ENCODE data around the gene PI4KB. TPM values are rescaled to one million over a fixed set of nuclear protein-coding genes. Genes with fewer than 3 reads are reported as not detected.
A peak's percentile ranks its signal among the peaks of the same experiment; 100 is the strongest.

Gene PI4KB
- total RNA-seq, 6 experiments from 2014 or later = 20.0 to 24.7 (median 22.7) TPM

DNA sequence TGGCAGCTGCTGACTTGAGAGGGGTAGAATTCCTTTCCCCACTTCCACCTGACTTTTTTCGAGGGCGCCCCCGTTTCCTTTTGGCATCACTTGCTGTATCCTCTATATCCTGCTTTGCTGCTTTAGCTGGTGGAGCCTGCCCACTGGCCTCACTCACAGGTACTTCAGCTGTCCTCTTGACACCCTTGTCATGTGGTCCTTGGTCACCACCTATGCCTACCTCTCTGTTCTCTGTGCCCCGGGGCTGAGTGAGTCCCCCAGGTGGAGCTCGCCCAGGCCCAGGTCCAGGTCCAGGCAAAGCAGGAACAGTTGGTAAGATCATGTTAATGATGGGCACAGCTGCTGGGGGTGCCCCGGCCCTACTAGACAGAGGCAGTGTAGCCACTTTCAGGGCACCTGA, 15.4 kb upstream of the PI4KB start:
- peaks cover 0 to 16% (median 0%) of the 10 kb centered on the region in 4 donors for H3K36me3 ChIP-seq
- 83% methylated on average over 6 of the region's 6 CpGs for WGBS (ENCODE audit: insufficient coverage, low coverage, low lambda C conversion rate, missing lambda C conversion rate)
- TF ChIP-seq CTCF (IDR thresholded peaks at IDR 0.05) (no peak), POLR2A (IDR thresholded peaks at IDR 0.05) (no peak)
- no peaks in the 10 kb centered on the region for H3K27me3 ChIP-seq
- H3K9me3 ChIP-seq = no peaks in the 10 kb centered on the region
- H3K27ac ChIP-seq = no peak overlapping the region
- H3K4me1 ChIP-seq = peaks cover 0 to 7% (median under 1%) of the 10 kb centered on the region in 4 donors
- intact Hi-C loops (cut with DNase I) = loop anchor here (2.0 to 5.0 kb wide), 2 partner anchors 40 to 42 kb away; no protein-coding TSS in a partner anchor
- DNase-seq = no peak
- H3K4me3 ChIP-seq = no peak overlapping the region
- ATAC-seq = no peak

- H3K4me3 ChIP-seq = no peak overlapping the region
- WGBS (ENCODE audit: insufficient coverage, low coverage, low lambda C conversion rate, missing lambda C conversion rate) = 94% methylated on average over 2 of the region's 2 CpGs
- no peaks in the 10 kb centered on the region for H3K27me3 ChIP-seq
- no peaks in the 10 kb centered on the region for H3K9me3 ChIP-seq
- TF ChIP-seq CTCF (IDR thresholded peaks at IDR 0.05) = no peak
- no peak for TF ChIP-seq POLR2A (IDR thresholded peaks at IDR 0.05)
- H3K4me1 ChIP-seq = peaks cover 0 to 6% (median under 1%) of the 10 kb centered on the region in 4 donors
- H3K27ac ChIP-seq = no peak overlapping the region
- peaks cover 0 to 16% (median 0%) of the 10 kb centered on the region in 4 donors for H3K36me3 ChIP-seq
- ATAC-seq (no peak), DNase-seq (no peak)
- intact Hi-C loops (cut with DNase I) = loop anchor here (2.0 to 5.0 kb wide), 2 partner anchors 40 to 41 kb away; no protein-coding TSS in a partner anchor
Observed at GRCh38 chr1:151342021-151342420, 14.8 kb upstream of the PI4KB start.

DNA sequence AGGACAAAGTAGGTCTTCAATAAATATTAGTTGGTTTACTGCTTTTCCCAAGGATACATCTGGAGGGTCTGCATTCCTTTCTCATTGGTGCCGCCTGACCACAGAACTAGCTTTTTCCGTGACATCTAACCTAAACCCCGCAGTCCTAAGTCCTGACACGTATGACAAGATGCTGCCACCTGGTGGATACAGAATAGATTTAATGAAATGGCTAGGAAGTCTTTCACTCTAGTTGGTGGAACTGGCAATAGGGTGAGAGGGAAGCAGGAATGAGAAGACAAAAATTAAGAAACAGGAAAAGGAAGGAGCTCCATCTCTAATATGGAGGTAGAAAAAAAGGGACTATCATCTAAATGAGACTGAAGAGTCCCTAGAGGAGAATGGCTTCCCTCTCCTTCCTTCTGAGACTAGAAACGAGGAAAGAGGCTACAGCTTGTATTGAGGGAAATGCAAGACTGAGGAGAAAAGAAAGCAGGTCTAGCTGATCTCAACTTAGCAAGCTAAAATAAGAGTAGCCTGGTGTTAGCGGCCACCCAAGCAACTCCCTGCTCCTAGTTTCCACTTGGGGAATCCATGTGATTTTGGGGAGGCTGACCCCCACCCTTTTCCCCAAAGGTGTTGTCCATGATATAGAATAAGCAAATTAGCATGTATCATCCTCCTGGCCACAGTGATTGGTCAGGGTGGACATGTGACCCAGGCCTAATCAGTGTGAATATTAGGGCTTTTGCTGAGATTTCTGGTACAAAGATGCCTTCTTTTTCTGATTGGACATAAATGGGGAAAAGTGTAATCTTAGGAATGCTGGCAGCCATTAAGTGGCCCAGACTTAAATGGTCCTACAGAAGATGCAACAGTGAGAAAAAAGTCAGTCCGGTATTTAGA, 13.9 kb upstream of the PI4KB start:
- H3K4me1 ChIP-seq = peaks cover 0 to 2% (median under 1%) of the 10 kb centered on the region in 4 donors
- TF ChIP-seq POLR2A (IDR thresholded peaks at IDR 0.05) (no peak), CTCF (IDR thresholded peaks at IDR 0.05) (peak; percentile 61 to 86 (median 76))
- WGBS (ENCODE audit: insufficient coverage, low coverage, low lambda C conversion rate, missing lambda C conversion rate) = 22% methylated on average over 7 of the region's 7 CpGs
- H3K27ac ChIP-seq = no peak overlapping the region
- ATAC-seq (peak; percentile 93 to 98 (median 96)), DNase-seq (no peak)
- H3K9me3 ChIP-seq = no peaks in the 10 kb centered on the region
- no peak overlapping the region for H3K4me3 ChIP-seq
- H3K36me3 ChIP-seq = peaks cover 0 to 16% (median 0%) of the 10 kb centered on the region in 4 donors
- intact Hi-C loops (cut with DNase I) = loop anchor here in 1 of 2 donors (5.0 kb wide), 1 partner anchor 39 kb away; no protein-coding TSS in a partner anchor
- no peaks in the 10 kb centered on the region for H3K27me3 ChIP-seq

DNA sequence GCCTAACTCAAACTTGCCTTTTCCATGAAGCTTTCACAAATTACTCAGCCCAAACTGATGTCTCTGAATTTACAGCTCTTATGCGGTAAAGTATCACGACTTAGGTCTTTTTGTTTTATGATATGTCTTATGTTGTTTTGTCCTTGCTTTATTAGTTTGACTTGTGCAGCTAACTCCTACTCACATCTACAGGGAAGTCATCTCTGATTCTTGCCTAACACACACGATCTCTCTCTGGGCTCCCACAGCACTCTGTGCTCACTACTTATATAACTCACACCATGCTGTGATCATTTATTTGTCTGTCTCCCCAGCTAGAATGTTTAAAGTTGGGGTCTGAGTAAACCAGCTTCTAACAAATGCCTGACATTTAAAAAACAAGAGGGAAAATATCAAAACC, 9.3 kb upstream of the PI4KB start:
- intact Hi-C loops (cut with DNase I) = no loop called here
- WGBS (ENCODE audit: insufficient coverage, low coverage, low lambda C conversion rate, missing lambda C conversion rate) = 80% methylated on average over 3 of the region's 3 CpGs
- ATAC-seq = no peak
- Histone ChIP-seq H3K36me3 (no peaks in the 10 kb centered on the region), H3K27ac (no peak overlapping the region), H3K9me3 (no peaks in the 10 kb centered on the region), H3K27me3 (no peaks in the 10 kb centered on the region), H3K4me1 (peaks cover 0 to 2% (median 0%) of the 10 kb centered on the region in 4 donors), H3K4me3 (no peak overlapping the region)
- no peak for TF ChIP-seq POLR2A (IDR thresholded peaks at IDR 0.05)
- DNase-seq = no peak

- Histone ChIP-seq H3K4me1 (no peaks in the 10 kb centered on the region), H3K9me3 (no peaks in the 10 kb centered on the region), H3K4me3 (no peak overlapping the region), H3K27me3 (no peaks in the 10 kb centered on the region), H3K27ac (no peak overlapping the region), H3K36me3 (no peaks in the 10 kb centered on the region)
- WGBS (ENCODE audit: insufficient coverage, low coverage, low lambda C conversion rate, missing lambda C conversion rate) = 89% methylated on average over 5 of the region's 5 CpGs
- no peak for TF ChIP-seq POLR2A (IDR thresholded peaks at IDR 0.05)
- no peak for TF ChIP-seq CTCF (IDR thresholded peaks at IDR 0.05)
- DNase-seq = no peak
- ATAC-seq = no peak
- intact Hi-C loops (cut with DNase I) = no loop called here
Observed at GRCh38 chr1:151334822-151335221, 7.6 kb upstream of the PI4KB start.

Measured in right lobe of liver (tissue), 6 donors.